ENCODE results near the gene NOL11. TPM values are rescaled to one million over a fixed set of nuclear protein-coding genes. Genes with fewer than 3 reads are reported as not detected.

The NOL11 gene
- total and polyA plus RNA-seq, 2 of the 4 experiments (the other 2 are of a cell fraction): 26.2 to 58.3 TPM

DNA sequence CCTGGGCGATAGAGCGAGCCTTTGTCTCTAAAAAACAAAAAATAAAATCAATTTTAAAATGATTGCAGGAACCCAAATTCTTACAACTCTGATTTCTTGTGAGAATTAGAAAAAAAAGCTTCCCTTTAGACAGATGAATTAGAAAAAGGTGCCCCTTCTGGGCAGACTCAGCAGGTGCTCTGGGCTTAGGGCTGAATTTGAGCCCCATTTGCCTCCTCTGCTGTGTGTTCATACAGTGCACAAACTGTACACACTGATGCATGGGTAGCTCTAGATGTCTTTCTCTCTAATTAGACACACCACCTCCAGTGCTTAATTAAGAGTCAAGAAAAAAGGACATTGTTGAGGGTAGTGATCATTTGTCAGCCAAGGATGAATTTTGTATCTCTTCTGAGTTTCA lies 38.5 kb upstream of the NOL11 start:
- no peaks in the 10 kb centered on the region for H3K36me3 ChIP-seq (ENCODE audit: control insufficient read depth, insufficient read depth, low read length)
- H3K4me1 ChIP-seq (ENCODE audit: control insufficient read depth, insufficient read depth, low read length): no peaks in the 10 kb centered on the region
- H2BK20ac ChIP-seq (ENCODE audit: low read depth, low read length): no peak overlapping the region
- WGBS, 2 experiments (ENCODE audit: extremely low coverage in 2 of 2, insufficient read length in 1 of 2): no CpG with 5 or more reads among the region's 2 CpGs
- H2BK5ac ChIP-seq (ENCODE audit: low read depth, low read length, poor library complexity, severe bottlenecking): no peak overlapping the region
- H3K23ac ChIP-seq (ENCODE audit: low read depth, low read length): no peak overlapping the region
- H4K91ac ChIP-seq (ENCODE audit: insufficient read depth, low read depth, low read length): no peak overlapping the region
- no peak overlapping the region for H2AFZ ChIP-seq (replicated peaks; ENCODE audit: low read length, poor library complexity)
- H4K20me1 ChIP-seq (ENCODE audit: insufficient read depth, low read length): no peaks in the 10 kb centered on the region
- dilution Hi-C loops (cut with HindIII; ENCODE audit: low sequenced_read_pairs, unreplicated experiment): no loop called here
- H2AK9ac ChIP-seq (replicated peaks; ENCODE audit: low read depth, low read length, poor library complexity): no peak overlapping the region
- no TSS peak for BruUV-seq (replicated peaks)
- H3K18ac ChIP-seq (ENCODE audit: low read depth, low read length): no peak overlapping the region
- in situ Hi-C loops (cut with MboI; ENCODE audit: low sequenced_read_pairs): no loop called here
- no peaks in the 10 kb centered on the region for H3K9me3 ChIP-seq (ENCODE audit: control insufficient read depth, insufficient read depth, low read length)
- no peak overlapping the region for H3K14ac ChIP-seq (replicated peaks; ENCODE audit: low read depth, low read length)
- H3K9me1 ChIP-seq (ENCODE audit: insufficient read depth, low read length): no peaks in the 10 kb centered on the region
- no peak overlapping the region for H3K27ac ChIP-seq (ENCODE audit: insufficient read depth, low read length)
- ChIA-PET POLR2A (ENCODE audit: unreplicated experiment) (no interaction called here), CTCF (no interaction called here)
- H4K8ac ChIP-seq (ENCODE audit: low read depth in 2 of 2, low read length in 2 of 2): no peak overlapping the region
- TF ChIP-seq POLR2A (IDR thresholded peaks at IDR 0.05; ENCODE audit: low read depth, low read length) (no peak), RCOR1 (IDR thresholded peaks at IDR 0.05; ENCODE audit: insufficient replicate concordance, low read length) (no peak)
- TF ChIP-seq, protein P1, sequence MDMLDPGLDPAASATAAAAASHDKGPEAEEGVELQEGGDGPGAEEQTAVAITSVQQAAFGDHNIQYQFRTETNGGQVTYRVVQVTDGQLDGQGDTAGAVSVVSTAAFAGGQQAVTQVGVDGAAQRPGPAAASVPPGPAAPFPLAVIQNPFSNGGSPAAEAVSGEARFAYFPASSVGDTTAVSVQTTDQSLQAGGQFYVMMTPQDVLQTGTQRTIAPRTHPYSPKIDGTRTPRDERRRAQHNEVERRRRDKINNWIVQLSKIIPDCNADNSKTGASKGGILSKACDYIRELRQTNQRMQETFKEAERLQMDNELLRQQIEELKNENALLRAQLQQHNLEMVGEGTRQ (IDR thresholded peaks at IDR 0.05; ENCODE audit: low read depth, low read length): no peak
- TF ChIP-seq, protein P2, sequence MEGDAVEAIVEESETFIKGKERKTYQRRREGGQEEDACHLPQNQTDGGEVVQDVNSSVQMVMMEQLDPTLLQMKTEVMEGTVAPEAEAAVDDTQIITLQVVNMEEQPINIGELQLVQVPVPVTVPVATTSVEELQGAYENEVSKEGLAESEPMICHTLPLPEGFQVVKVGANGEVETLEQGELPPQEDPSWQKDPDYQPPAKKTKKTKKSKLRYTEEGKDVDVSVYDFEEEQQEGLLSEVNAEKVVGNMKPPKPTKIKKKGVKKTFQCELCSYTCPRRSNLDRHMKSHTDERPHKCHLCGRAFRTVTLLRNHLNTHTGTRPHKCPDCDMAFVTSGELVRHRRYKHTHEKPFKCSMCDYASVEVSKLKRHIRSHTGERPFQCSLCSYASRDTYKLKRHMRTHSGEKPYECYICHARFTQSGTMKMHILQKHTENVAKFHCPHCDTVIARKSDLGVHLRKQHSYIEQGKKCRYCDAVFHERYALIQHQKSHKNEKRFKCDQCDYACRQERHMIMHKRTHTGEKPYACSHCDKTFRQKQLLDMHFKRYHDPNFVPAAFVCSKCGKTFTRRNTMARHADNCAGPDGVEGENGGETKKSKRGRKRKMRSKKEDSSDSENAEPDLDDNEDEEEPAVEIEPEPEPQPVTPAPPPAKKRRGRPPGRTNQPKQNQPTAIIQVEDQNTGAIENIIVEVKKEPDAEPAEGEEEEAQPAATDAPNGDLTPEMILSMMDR (conservative IDR thresholded peaks at IDR 0.05; ENCODE audit: low read depth, low read length): no peak
- H2BK15ac ChIP-seq (ENCODE audit: low read depth, low read length): no peak overlapping the region
- no peak overlapping the region for H3K4me3 ChIP-seq (ENCODE audit: insufficient read depth, low read depth, low read length)
- H3K79me1 ChIP-seq (ENCODE audit: low read depth in 1 of 2, low read length in 2 of 2): no peaks in the 10 kb centered on the region
- no peak overlapping the region for H4K5ac ChIP-seq (ENCODE audit: low read depth, low read length)
- no peak overlapping the region for H2AK5ac ChIP-seq (ENCODE audit: low read depth, low read length)
- no peak overlapping the region for H3K4ac ChIP-seq (ENCODE audit: low read depth, low read length)
- no peak overlapping the region for H2BK120ac ChIP-seq (ENCODE audit: low read depth, low read length)
- no peak overlapping the region for H3K4me2 ChIP-seq (ENCODE audit: low read depth, low read length)
- no peaks in the 10 kb centered on the region for H3K27me3 ChIP-seq (ENCODE audit: control insufficient read depth, insufficient read depth, low read length)
- ATAC-seq (ENCODE audit: low read depth) (no peak), DNase-seq (no peak)
- intact Hi-C loops (cut with micrococcal nuclease): no loop called here
- no peak overlapping the region for H3K56ac ChIP-seq (ENCODE audit: extremely low read depth, insufficient read depth, low read length)
- no peak overlapping the region for H3K9ac ChIP-seq (ENCODE audit: low read depth, low read length)
